ENCODE results near the gene ZBTB24. TPM values are rescaled to one million over a fixed set of nuclear protein-coding genes. Genes with fewer than 3 reads are reported as not detected.

ZBTB24 gene
- total RNA-seq, 1 donor from 2014 or later = 8.5 TPM

GRCh38 chr6:109480993-109481480 is 2.0 kb downstream of the ZBTB24 start:
- DNase-seq = no peak
- H3K27me3 ChIP-seq = no peaks in the 10 kb centered on the region
- H3K27ac ChIP-seq = no peak overlapping the region
- peaks cover 42% of the 10 kb centered on the region for H3K4me1 ChIP-seq
- ATAC-seq = no peak
- intact Hi-C loops (cut with DNase I) = no loop called here
- H3K4me3 ChIP-seq = no peak overlapping the region
- H3K9me3 ChIP-seq = no peaks in the 10 kb centered on the region
- no peak for TF ChIP-seq CTCF (IDR thresholded peaks at IDR 0.05)
- peaks cover 31% of the 10 kb centered on the region for H3K36me3 ChIP-seq

- Histone ChIP-seq H3K27ac (no peak overlapping the region), H3K27me3 (no peaks in the 10 kb centered on the region), H3K4me1 (peaks cover 42% of the 10 kb centered on the region), H3K36me3 (peaks cover 51% of the 10 kb centered on the region), H3K4me3 (peak overlapping the region; percentile 23), H3K9me3 (no peaks in the 10 kb centered on the region)
- ATAC-seq = no peak
- TF ChIP-seq CTCF (IDR thresholded peaks at IDR 0.05) = no peak
- DNase-seq = no peak
- intact Hi-C loops (cut with DNase I) = no loop called here
Observed at GRCh38 chr6:109478841-109479624, 4.0 kb downstream of the ZBTB24 start.

GRCh38 chr6:109478222-109478805 is 4.7 kb downstream of the ZBTB24 start:
- Histone ChIP-seq H3K27me3 (no peaks in the 10 kb centered on the region), H3K9me3 (no peaks in the 10 kb centered on the region), H3K4me1 (peaks cover 42% of the 10 kb centered on the region), H3K4me3 (no peak overlapping the region), H3K36me3 (peaks cover 58% of the 10 kb centered on the region), H3K27ac (no peak overlapping the region)
- no peak for TF ChIP-seq CTCF (IDR thresholded peaks at IDR 0.05)
- intact Hi-C loops (cut with DNase I) = no loop called here
- no peak for ATAC-seq
- no peak for DNase-seq

GRCh38 chr6:109477725-109478124 is 5.3 kb downstream of the ZBTB24 start:
- Histone ChIP-seq H3K27ac (no peak overlapping the region), H3K27me3 (no peaks in the 10 kb centered on the region), H3K4me1 (peaks cover 42% of the 10 kb centered on the region), H3K4me3 (no peak overlapping the region), H3K9me3 (no peaks in the 10 kb centered on the region), H3K36me3 (peaks cover 64% of the 10 kb centered on the region)
- no peak for ATAC-seq
- no peak for TF ChIP-seq CTCF (IDR thresholded peaks at IDR 0.05)
- intact Hi-C loops (cut with DNase I) = no loop called here
- no peak for DNase-seq

GRCh38 chr6:109477184-109477583 is 5.8 kb downstream of the ZBTB24 start:
- intact Hi-C loops (cut with DNase I) = no loop called here
- peaks cover 42% of the 10 kb centered on the region for H3K4me1 ChIP-seq

More at GRCh38 chr6:109477184-109477583, 5.8 kb downstream of the ZBTB24 start:
- Histone ChIP-seq H3K27me3 (no peaks in the 10 kb centered on the region), H3K4me3 (no peak overlapping the region), H3K36me3 (peaks cover 70% of the 10 kb centered on the region), H3K27ac (no peak overlapping the region), H3K9me3 (no peaks in the 10 kb centered on the region)
- DNase-seq = no peak
- ATAC-seq = no peak
- TF ChIP-seq CTCF (IDR thresholded peaks at IDR 0.05) = no peak
